Mesodermal cell (in vitro differentiated cells): ENCODE measurements around the gene IFI6.
"Not testable (repeated sequence)": the region's sequence is repeated elsewhere in the genome, so short reads cannot be mapped to it uniquely, and the experiment has no call there.

Source experiments
- H3K27ac ChIP-seq: 2 replicates; pipeline ENCODE4 v1.7.0; 2013; ENCODE audit warnings: mild to moderate bottlenecking, low read depth, low read length, moderate library complexity; ENCODE audit not compliant: severe bottlenecking
- H3K36me3 ChIP-seq: 2 replicates; pipeline ENCODE4 v1.7.1; 2013; ENCODE audit warnings: mild to moderate bottlenecking, low read length, moderate library complexity; ENCODE audit not compliant: control insufficient read depth, insufficient read depth
- H3K4me1 ChIP-seq: one replicate; pipeline ENCODE4 v1.7.1; 2013; ENCODE audit warnings: mild to moderate bottlenecking, low read length; ENCODE audit not compliant: insufficient read depth, control insufficient read depth, poor library complexity, severe bottlenecking
- H3K4me3 ChIP-seq: 2 replicates; pipeline ENCODE4 v1.7.0; 2013; ENCODE audit warnings: low read length, control low read depth, mild to moderate bottlenecking; ENCODE audit not compliant: insufficient read depth, poor library complexity, severe bottlenecking; ENCODE audit errors: extremely low read depth
- H3K9me3 ChIP-seq: 2 replicates; pipeline ENCODE4 v1.7.1; 2013; ENCODE audit warnings: mild to moderate bottlenecking, low read length, moderate library complexity; ENCODE audit not compliant: control insufficient read depth
- WGBS, 2 experiments: methylation state at CpG; one replicate each; pipeline ENCODE4 v1.1.5; 2013; ENCODE audit warnings: missing lambda C conversion rate in 2 of 2; ENCODE audit not compliant: insufficient coverage in 2 of 2; 5-methylcytosine and 5-hydroxymethylcytosine counted together

The IFI6 gene

GRCh38 chr1:27689423-27690173 is 17.6 kb upstream of the IFI6 start:
- peaks cover 10% of the 10 kb centered on the region for H3K9me3 ChIP-seq
- WGBS, 2 experiments: 90 to 95% methylated on average over 3 to 4 of the region's 4 CpGs
- H3K4me1 ChIP-seq: peaks cover 3% of the 10 kb centered on the region
- no peak overlapping the region for H3K27ac ChIP-seq
- H3K36me3 ChIP-seq: no peaks in the 10 kb centered on the region
- H3K4me3 ChIP-seq: no peak overlapping the region

GRCh38 chr1:27687906-27688305 is 15.9 kb upstream of the IFI6 start:
- Histone ChIP-seq H3K9me3 (peaks cover 10% of the 10 kb centered on the region), H3K4me1 (peaks cover 3% of the 10 kb centered on the region), H3K36me3 (no peaks in the 10 kb centered on the region), H3K4me3 (no peak overlapping the region), H3K27ac (no peak overlapping the region)
- 91 to 98% methylated on average over 4 to 5 of the region's 5 CpGs for WGBS, 2 experiments

- Histone ChIP-seq H3K27ac (no peak overlapping the region), H3K4me3 (no peak overlapping the region), H3K36me3 (no peaks in the 10 kb centered on the region), H3K4me1 (peaks cover 3% of the 10 kb centered on the region), H3K9me3 (peaks cover 9% of the 10 kb centered on the region)
- WGBS, 2 experiments: 63 to 66% methylated on average over 17 to 18 of the region's 21 CpGs
Measured at GRCh38 chr1:27686223-27686990, 14.4 kb upstream of the IFI6 start.

GRCh38 chr1:27684176-27684575 is 12.2 kb upstream of the IFI6 start:
- H3K4me1 ChIP-seq: peaks cover 2% of the 10 kb centered on the region
- H3K9me3 ChIP-seq: peaks cover 19% of the 10 kb centered on the region
- 73 to 86% methylated on average over 1 to 2 of the region's 2 CpGs for WGBS, 2 experiments
- no peak overlapping the region for H3K27ac ChIP-seq
- H3K36me3 ChIP-seq: no peaks in the 10 kb centered on the region
- H3K4me3 ChIP-seq: no peak overlapping the region

GRCh38 chr1:27682351-27682944 is 10.5 kb upstream of the IFI6 start:
- WGBS, 2 experiments: 86 to 100% methylated on average over 1 of the region's 5 CpGs
- no peak overlapping the region for H3K27ac ChIP-seq
- H3K9me3 ChIP-seq: peaks cover 19% of the 10 kb centered on the region

GRCh38 chr1:27681580-27681979 is 9.6 kb upstream of the IFI6 start:
- not testable (repeated sequence) for H3K4me3 ChIP-seq, H3K27ac ChIP-seq, H3K4me1 ChIP-seq, H3K36me3 ChIP-seq
- H3K9me3 ChIP-seq: peaks cover 19% of the 10 kb centered on the region
- 94 to 100% methylated on average over 3 of the region's 4 CpGs for WGBS, 2 experiments

More at GRCh38 chr1:27682351-27682944, 10.5 kb upstream of the IFI6 start:
- Histone ChIP-seq H3K4me3 (no peak overlapping the region), H3K36me3 (no peaks in the 10 kb centered on the region), H3K4me1 (no peaks in the 10 kb centered on the region)

GRCh38 chr1:27680225-27680791 is 8.3 kb upstream of the IFI6 start:
- not testable (repeated sequence) for H3K4me1 ChIP-seq, H3K4me3 ChIP-seq, H3K27ac ChIP-seq, H3K36me3 ChIP-seq
- 88% methylated on average over 2 of the region's 2 CpGs; no CpG with 5 or more reads in 1 of the 2 experiments for WGBS, 2 experiments
- H3K9me3 ChIP-seq: peaks cover 19% of the 10 kb centered on the region

GRCh38 chr1:27678747-27679146 is 6.8 kb upstream of the IFI6 start:
- Histone ChIP-seq H3K4me1 (no peaks in the 10 kb centered on the region), H3K36me3 (no peaks in the 10 kb centered on the region), H3K9me3 (peaks cover 19% of the 10 kb centered on the region), H3K4me3 (no peak overlapping the region), H3K27ac (no peak overlapping the region)

GRCh38 chr1:27676410-27676809 is 4.4 kb upstream of the IFI6 start:
- H3K27ac ChIP-seq: no peak overlapping the region
- no peak overlapping the region for H3K4me3 ChIP-seq
- no CpG with 5 or more reads among the region's 1 CpG for WGBS, 2 experiments
- H3K36me3 ChIP-seq: no peaks in the 10 kb centered on the region
- peaks cover 12% of the 10 kb centered on the region for H3K9me3 ChIP-seq
- H3K4me1 ChIP-seq: peaks cover 6% of the 10 kb centered on the region

GRCh38 chr1:27672750-27673112 is 739 bp upstream of the IFI6 start:
- peaks cover 6% of the 10 kb centered on the region for H3K4me1 ChIP-seq
- H3K36me3 ChIP-seq: no peaks in the 10 kb centered on the region
- H3K4me3 ChIP-seq: peak overlapping the region; percentile 30
- H3K9me3 ChIP-seq: no peaks in the 10 kb centered on the region
- peak overlapping the region; percentile 92 for H3K27ac ChIP-seq
